Thyroid gland (tissue), 4 donors: ENCODE data around the gene RNF175. TPM values are rescaled to one million over a fixed set of nuclear protein-coding genes. Genes with fewer than 3 reads are reported as not detected.

Source experiments
- DNase-seq, 2 donors: peaks; one replicate each; pipeline ENCODE4 v3.0.0-alpha.2; 2019
- H3K27ac ChIP-seq, 3 donors: fragments of 200-600 bp; sonication (generic); 1 replicate in 2 of 3; 2 replicates in 1 of 3; pipeline ENCODE4 v1.5.1; 2016 to 2019; ENCODE audit warnings: mild to moderate bottlenecking in 1 of 3, moderate library complexity in 1 of 3
- H3K27me3 ChIP-seq: fragments of 200-600 bp; sonication (generic); one replicate; pipeline ENCODE4 v1.5.1; 2019
- H3K36me3 ChIP-seq, 2 donors: fragments of 200-600 bp; sonication (generic); one replicate each; pipeline ENCODE4 v1.5.1; 2016 to 2019
- H3K4me1 ChIP-seq, 2 donors: fragments of 200-600 bp; sonication (generic); one replicate each; pipeline ENCODE4 v1.5.1; 2017 to 2019
- H3K4me3 ChIP-seq, 3 donors: fragments of 200-600 bp; sonication (generic); replicated peaks in 1 of 3; 1 replicate in 2 of 3; 2 replicates in 1 of 3; pipeline ENCODE4 v1.5.1; 2016; ENCODE audit warnings: mild to moderate bottlenecking in 1 of 3
- H3K9me3 ChIP-seq: fragments of 200-600 bp; sonication (generic); one replicate; pipeline ENCODE4 v1.5.1; 2017
- POLR2A ChIP-seq, 2 donors: fragments of 450-650 bp; IDR thresholded peaks; one replicate each; pipeline ENCODE4 v1.6.1; 2017; ENCODE audit warnings: antibody characterized with exemption in 2 of 2, mild to moderate bottlenecking in 2 of 2, moderate library complexity in 1 of 2
- WGBS, 2 donors: methylation state at CpG; one replicate each; pipeline ENCODE4 v1.1.5; 2017; 5-methylcytosine and 5-hydroxymethylcytosine counted together
- intact Hi-C: fragments of 100-400 bp; cut with DNase I; formaldehyde crosslinking; loops from one replicate; pipeline ENCODE4 v1.15.1; 2023
- total RNA-seq, 4 donors: library from RNA; depleted of rRNA; stranded (reverse); fragments of >200 nt; gene quantifications; one replicate each; pipeline ENCODE4 v1.2.3, GENCODE V29; 2016
- TF ChIP-seq, protein P1 (sequence below), 6 experiments: fragments of 200-600 bp in 3 of 6; fragments of 450-650 bp in 3 of 6; sonication (generic) in 3 of 6; IDR thresholded peaks; one replicate each; pipeline ENCODE4 v1.5.1; 2016 to 2019; ENCODE audit warnings: antibody characterized with exemption in 6 of 6, mild to moderate bottlenecking in 2 of 6, inconsistent platforms in 1 of 6, moderate library complexity in 1 of 6

RNF175 gene
- total RNA-seq, 4 donors from 2014 or later: 3.4 TPM; not detected in 3

DNA sequence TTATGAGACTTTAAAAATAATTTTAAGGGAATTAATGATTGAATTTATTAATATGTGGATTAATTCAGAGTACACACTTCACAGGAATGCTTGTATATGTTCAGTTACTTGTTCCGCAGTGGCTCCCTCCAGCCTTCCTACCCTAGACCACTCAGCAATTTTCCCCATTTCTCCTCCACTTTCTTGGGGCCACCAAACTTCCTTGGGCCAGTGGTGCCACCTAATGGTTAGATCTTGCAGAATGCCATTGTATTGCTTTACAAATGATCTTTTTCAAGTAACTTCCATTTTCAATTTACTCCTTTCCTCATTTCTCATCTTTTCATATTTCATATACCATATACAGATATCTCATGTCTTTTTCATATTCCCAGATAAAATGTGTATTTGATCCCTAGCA lies 3.6 kb upstream of the RNF175 start:
- WGBS, 2 donors: 95 to 97% methylated on average over 1 of the region's 1 CpG
- no peak overlapping the region for H3K4me3 ChIP-seq
- peaks cover 0 to 11% of the 10 kb centered on the region in 2 donors for H3K4me1 ChIP-seq
- DNase-seq: no peak
- no peaks in the 10 kb centered on the region for H3K36me3 ChIP-seq
- H3K9me3 ChIP-seq: no peaks in the 10 kb centered on the region
- TF ChIP-seq, protein P1, sequence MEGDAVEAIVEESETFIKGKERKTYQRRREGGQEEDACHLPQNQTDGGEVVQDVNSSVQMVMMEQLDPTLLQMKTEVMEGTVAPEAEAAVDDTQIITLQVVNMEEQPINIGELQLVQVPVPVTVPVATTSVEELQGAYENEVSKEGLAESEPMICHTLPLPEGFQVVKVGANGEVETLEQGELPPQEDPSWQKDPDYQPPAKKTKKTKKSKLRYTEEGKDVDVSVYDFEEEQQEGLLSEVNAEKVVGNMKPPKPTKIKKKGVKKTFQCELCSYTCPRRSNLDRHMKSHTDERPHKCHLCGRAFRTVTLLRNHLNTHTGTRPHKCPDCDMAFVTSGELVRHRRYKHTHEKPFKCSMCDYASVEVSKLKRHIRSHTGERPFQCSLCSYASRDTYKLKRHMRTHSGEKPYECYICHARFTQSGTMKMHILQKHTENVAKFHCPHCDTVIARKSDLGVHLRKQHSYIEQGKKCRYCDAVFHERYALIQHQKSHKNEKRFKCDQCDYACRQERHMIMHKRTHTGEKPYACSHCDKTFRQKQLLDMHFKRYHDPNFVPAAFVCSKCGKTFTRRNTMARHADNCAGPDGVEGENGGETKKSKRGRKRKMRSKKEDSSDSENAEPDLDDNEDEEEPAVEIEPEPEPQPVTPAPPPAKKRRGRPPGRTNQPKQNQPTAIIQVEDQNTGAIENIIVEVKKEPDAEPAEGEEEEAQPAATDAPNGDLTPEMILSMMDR (IDR thresholded peaks at IDR 0.05): no peak
- TF ChIP-seq POLR2A (IDR thresholded peaks at IDR 0.05): no peak
- no peaks in the 10 kb centered on the region for H3K27me3 ChIP-seq
- no peak overlapping the region for H3K27ac ChIP-seq
- intact Hi-C loops: no loop called here

- Histone ChIP-seq H3K27ac (no peak overlapping the region), H3K36me3 (no peaks in the 10 kb centered on the region), H3K27me3 (no peaks in the 10 kb centered on the region), H3K4me1 (peaks cover 0 to 11% of the 10 kb centered on the region in 2 donors), H3K9me3 (no peaks in the 10 kb centered on the region), H3K4me3 (no peak overlapping the region)
- TF ChIP-seq POLR2A (IDR thresholded peaks at IDR 0.05): no peak
- TF ChIP-seq, protein P1 (IDR thresholded peaks at IDR 0.05): no peak
- intact Hi-C loops: no loop called here
- 55 to 62% methylated on average over 15 of the region's 15 CpGs for WGBS, 2 donors
- DNase-seq: no peak
These were observed 977 bp downstream of the RNF175 start for GRCh38 chr4:153758688-153759406.

DNA sequence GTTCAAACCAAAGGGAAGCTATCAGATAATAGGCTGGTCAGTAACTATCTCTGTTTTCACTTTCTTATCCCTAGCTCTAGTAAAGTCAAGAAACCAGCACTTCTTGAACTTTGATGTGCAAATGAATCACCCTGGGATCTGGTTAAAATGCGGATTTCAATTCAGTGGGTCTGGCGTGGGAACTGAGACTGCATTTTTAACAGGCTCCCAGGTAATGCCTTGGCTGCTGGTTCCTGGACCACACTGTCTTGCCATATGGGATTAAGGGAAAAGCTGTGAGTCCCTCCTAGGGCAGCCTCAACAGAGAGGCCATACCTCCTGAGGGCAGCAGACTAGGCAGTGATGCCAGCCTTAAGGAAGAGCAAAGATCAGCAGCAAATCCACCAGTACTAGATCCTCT lies 1.7 kb downstream of the RNF175 start:
- H3K27me3 ChIP-seq: no peaks in the 10 kb centered on the region
- DNase-seq: no peak
- no peak overlapping the region for H3K27ac ChIP-seq
- H3K4me3 ChIP-seq: no peak overlapping the region
- no peaks in the 10 kb centered on the region for H3K9me3 ChIP-seq
- intact Hi-C loops: no loop called here
- 98 to 100% methylated on average over 2 of the region's 2 CpGs for WGBS, 2 donors
- H3K4me1 ChIP-seq: peaks cover 0 to 11% of the 10 kb centered on the region in 2 donors
- TF ChIP-seq POLR2A (IDR thresholded peaks at IDR 0.05): no peak
- TF ChIP-seq, protein P1 (IDR thresholded peaks at IDR 0.05): no peak
- H3K36me3 ChIP-seq: no peaks in the 10 kb centered on the region

DNA sequence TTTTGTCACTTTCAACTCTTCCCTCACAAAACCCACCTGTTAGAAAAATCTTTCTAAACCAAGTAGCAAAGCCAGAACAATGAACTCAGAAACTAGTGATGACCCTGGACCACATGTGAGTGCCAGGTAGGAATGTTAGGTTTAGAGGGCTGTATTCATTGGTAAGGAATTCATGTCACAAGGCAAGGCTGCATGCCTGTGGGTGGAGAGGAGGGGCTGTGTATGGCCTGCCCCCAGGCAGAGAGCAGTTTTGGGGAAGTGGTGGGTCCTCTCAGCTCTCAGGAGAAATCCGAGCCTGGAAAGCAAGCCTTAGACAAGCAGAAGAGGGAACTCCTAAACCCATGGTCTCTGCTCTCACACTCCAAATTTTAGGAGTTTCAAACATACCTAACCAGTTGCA lies 2.4 kb downstream of the RNF175 start:
- WGBS, 2 donors: 85% methylated on average over 1 of the region's 1 CpG

DNA sequence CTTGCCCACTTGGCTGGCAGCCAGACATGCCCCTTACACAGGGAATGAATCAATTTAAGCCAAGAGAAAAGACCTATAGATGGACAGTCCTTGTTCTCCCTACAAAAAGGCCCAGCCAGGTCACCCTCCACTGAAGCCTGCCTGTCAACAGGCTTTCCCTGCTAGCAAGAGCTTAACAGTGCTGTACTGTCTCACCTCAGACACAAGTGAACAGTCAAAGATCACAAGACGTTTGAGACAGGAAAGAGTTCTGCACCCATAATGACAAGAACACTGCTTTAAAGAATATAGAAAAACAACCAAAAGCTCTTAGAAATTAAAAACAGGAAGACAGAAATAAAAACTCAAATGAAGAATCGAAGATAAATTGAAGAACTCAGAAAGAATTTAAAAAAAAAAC lies 4.6 kb downstream of the RNF175 start:
- Histone ChIP-seq H3K4me1 (peaks cover 0 to 11% of the 10 kb centered on the region in 2 donors), H3K4me3 (no peak overlapping the region), H3K27ac (no peak overlapping the region), H3K36me3 (no peaks in the 10 kb centered on the region), H3K9me3 (no peaks in the 10 kb centered on the region), H3K27me3 (no peaks in the 10 kb centered on the region)
- DNase-seq: no peak
- intact Hi-C loops: no loop called here
- TF ChIP-seq, protein P1 (IDR thresholded peaks at IDR 0.05): no peak
- no peak for TF ChIP-seq POLR2A (IDR thresholded peaks at IDR 0.05)
- WGBS, 2 donors: 71 to 81% methylated on average over 2 of the region's 2 CpGs

More for the DNA sequence above, 2.4 kb downstream of the RNF175 start:
- Histone ChIP-seq H3K9me3 (no peaks in the 10 kb centered on the region), H3K27me3 (no peaks in the 10 kb centered on the region), H3K4me1 (peaks cover 0 to 11% of the 10 kb centered on the region in 2 donors), H3K36me3 (no peaks in the 10 kb centered on the region), H3K4me3 (no peak overlapping the region), H3K27ac (no peak overlapping the region)
- intact Hi-C loops: no loop called here
- TF ChIP-seq, protein P1 (IDR thresholded peaks at IDR 0.05): no peak
- TF ChIP-seq POLR2A (IDR thresholded peaks at IDR 0.05): no peak
- no peak for DNase-seq
